ENCODE results near the gene AGTPBP1.

Gene AGTPBP1

DNA sequence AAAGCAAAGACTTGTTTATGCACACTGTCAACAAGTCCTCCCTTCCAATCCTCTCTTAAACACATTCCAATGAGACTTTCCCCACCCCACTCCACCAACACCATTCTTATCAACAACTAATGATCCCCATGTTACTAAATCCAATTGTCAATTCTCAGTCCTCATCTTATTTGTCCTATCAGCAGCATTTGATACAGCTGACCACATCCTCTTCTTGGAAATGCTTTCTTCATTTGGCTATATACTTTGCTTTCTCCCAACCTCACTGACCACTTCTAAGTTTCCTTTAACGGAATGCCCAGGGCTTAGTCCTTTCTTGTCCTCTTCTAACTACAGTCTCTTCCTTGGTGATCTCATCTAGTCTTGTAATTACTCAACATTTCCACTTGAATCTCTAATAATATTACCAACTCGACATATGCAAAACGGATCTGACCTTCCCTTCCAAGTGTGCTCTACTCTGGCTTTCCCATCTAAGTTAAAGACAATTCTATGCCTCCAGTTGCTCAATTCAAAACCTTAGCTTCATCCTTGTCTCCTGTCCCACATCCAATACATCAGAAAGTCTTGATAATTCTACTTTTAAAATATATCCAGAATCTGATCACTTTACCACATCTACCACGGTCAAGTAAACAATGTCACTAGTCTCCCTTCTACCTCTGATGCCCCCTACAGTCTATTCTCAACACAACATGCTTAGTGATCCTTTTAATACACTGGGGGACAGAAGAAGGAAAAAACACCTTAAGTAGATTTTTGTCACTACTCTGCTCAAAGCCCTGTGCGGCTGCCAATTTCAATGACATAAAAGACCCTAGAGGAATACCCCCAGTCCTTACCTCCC lies 25.5 kb downstream of the AGTPBP1 start:
- no peak for DNase-seq

DNA sequence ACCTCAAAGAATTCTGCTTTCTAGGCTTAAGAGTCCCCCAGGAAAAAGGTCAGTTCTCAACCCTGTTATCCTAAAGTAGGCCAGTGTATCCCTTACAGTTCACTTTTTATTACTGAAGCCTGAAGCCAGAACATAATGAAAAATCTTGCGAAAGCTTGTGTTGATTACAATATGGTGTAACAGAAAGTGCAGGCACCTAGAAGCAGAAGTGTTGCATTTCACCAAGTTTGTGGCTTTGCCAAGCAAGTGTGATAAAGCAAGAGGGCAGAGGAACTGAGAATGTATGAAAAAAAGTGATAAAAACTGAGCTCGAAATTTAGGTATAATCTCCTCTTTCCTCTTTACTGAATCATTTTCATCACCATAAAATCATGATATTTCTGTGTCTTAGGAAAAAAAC lies 26.2 kb downstream of the AGTPBP1 start:
- DNase-seq, result no peak

- DNase-seq, result no peak
Observed at GRCh38 chr9:85713897-85714296, 27.9 kb downstream of the AGTPBP1 start.

- no peak for DNase-seq
Observed at GRCh38 chr9:85704744-85705143, 37.0 kb downstream of the AGTPBP1 start.

GRCh38 chr9:85703398-85703797 lies 38.4 kb downstream of the AGTPBP1 start:
- DNase-seq, result peak; percentile 27

DNA sequence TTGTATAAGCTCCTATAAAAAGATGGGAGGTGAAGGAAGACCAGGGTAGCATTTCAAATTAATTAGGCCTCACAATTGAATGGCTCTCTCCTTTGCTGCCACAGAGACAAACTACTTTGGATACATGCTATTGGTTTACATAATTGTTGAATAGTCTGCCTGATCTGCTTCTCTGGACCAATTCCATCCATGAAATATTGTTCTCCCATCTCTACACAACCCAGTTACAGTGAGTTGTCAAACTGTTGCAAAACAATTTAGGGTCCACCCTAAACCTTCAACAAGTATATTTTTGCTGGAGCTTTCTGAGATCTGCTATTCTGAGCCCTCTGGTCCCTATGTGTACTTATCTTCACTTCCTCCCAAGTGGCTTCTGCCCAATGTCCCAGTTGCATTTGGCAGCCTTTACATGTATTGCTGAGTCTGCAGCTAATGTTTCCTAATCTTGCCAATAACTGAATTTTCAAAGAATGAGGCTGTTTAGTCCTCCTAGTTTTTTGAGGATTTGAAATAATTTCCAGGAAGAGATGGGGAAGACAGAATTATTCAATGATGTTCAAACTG lies 38.9 kb downstream of the AGTPBP1 start:
- no peak for DNase-seq

DNA sequence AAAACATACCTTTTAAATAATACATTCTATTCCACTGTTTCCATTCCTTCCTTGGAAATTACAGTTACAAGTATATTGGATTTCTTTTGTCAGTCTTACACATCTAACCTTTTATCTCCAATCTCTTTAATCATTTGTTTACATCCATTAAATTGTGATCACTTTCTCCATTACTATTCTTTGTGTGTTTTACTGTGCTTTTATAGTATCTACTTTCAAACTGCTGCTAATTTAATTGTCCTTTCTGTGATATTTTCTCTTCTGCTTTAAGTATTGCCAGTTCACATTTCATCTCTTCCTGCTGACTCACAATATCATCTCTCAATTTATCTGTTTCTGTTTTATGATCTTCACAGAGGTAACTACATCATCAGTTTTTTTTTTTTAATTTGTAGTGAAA lies 39.6 kb downstream of the AGTPBP1 start:
- DNase-seq, result no peak

DNA sequence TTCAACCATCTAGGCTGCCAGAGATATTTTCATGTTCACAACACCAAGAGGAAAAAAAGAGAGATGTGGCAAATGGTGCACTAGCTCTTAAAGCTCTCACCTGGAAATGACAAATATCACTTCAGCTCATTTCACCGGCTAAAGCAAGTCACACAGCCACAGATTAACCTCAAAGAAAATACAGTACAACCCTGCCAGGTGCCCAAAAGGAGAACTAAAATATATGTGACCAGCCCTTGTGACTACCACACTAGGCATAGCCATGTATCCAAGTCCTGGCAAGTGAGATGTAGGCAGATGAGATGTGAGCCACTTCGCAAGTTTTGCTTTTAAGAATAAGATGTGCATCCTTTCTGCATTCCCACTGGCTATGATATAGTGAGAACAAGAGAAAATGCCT lies 41.4 kb downstream of the AGTPBP1 start:
- DNase-seq, result no peak

GRCh38 chr9:85688361-85688760 lies 53.4 kb downstream of the AGTPBP1 start:
- DNase-seq, result no peak

DNA sequence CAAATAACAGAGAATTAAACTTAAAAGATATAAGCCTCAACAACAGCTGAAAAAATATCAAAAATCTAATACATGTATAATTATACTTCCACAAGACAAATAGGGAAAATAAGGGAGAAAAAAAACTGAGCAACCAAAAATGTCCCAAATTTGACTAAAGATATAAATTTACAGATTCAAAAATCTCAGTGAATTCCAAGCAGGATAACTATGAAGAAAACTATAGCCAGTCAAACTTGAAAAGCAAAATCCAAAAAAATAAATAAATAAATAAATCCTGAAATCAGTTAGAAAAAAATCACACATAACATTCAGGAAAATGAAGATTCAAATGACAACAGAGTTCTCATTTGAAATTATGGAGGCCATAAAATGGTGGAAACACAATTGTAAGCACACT lies 56.7 kb downstream of the AGTPBP1 start:
- DNase-seq, result no peak

DNA sequence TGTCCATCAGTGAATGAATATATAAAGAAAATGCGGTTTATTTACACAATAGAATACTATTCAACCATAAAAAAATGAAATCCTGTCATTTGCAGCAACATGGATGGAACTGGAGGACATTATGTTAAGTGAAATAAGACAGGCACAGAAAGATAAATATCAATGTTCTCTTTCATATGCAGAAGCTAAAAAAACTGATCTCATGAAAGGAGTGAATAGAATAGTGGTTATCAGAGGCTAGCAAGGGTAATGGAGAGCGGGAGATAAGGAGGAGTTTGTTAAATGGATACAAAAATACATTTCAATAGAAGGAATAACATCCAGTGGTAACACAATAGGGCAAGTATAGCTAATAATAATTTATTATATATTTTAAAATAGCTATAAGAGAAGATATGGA lies 65.0 kb downstream of the AGTPBP1 start:
- DNase-seq, result no peak

DNA sequence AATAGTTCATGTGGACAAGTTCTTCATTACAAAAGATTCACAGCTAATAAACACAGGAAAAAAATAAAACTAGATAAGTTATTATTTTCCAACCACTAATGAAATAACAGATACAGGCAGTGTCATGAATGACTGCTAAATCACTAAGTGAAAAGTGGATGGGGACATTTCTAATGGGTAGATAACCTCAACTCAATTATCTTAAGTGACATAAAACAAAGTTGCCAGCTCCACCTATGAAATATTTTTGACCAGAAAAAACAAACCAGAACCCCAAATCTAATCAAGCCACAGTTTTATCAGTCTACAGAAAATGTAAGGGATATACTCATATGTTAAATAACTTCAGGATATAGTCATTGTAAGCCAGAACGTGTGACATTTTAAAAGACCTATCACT lies 74.4 kb downstream of the AGTPBP1 start:
- DNase-seq, result no peak

- DNase-seq, result no peak
Observed at GRCh38 chr9:85666086-85666485, 75.7 kb downstream of the AGTPBP1 start.

- DNase-seq, result no peak
Observed at GRCh38 chr9:85662573-85662972, 79.2 kb downstream of the AGTPBP1 start.

- no peak for DNase-seq
Observed at GRCh38 chr9:85658716-85659115, 83.0 kb downstream of the AGTPBP1 start.

- DNase-seq, result no peak
Observed at GRCh38 chr9:85653153-85653552, 88.6 kb downstream of the AGTPBP1 start.

DNA sequence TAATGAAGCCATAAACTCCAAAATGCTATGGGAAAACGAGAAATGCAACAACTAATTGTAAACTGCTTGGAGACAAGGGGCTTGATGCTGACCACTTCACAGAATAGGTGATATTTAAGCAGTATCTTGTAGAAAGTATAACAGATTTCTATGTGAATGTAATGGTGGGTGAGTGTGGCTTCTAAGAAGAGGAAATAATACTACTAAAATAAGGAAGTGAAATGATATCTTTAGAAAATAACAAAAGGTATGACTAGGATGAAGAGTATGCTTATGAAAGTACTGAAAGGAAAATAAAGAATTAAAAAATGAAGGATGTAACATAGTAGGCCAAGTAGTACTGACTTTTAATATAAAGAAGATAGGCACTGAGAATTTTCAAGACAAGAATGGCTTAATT lies 94.2 kb downstream of the AGTPBP1 start:
- no peak for DNase-seq

- no peak for DNase-seq
Observed at GRCh38 chr9:85645909-85646627, 95.7 kb downstream of the AGTPBP1 start.

- no peak for DNase-seq
Observed at GRCh38 chr9:85640425-85640824, 101.3 kb downstream of the AGTPBP1 start.

DNA sequence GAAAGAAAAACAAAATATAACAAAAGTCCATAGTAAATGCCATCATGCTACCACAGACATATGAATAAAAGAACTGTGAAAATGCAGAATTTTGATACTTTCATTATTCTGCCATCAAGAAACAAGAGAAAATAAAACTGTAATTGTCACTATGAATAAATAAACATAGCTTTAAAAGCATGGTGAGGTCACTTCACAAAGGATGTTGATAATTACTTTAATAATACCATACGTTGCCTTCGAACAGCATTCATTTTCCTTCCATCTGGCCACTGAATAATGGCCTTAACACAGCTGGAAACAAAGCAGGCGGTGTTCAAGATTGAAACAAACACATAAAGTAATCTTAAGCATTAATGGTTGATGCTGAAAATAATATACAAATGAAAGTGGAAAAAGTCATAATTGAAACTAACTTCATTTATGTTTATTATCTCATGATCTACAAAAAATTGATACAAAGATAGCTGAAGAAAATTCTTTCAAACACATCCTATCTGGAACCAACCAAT lies 102.0 kb downstream of the AGTPBP1 start:
- no peak for DNase-seq

- DNase-seq, result no peak
Observed at GRCh38 chr9:85631809-85632208, 109.9 kb downstream of the AGTPBP1 start.

- no peak for DNase-seq
Observed at GRCh38 chr9:85630676-85631075, 111.1 kb downstream of the AGTPBP1 start.

- no peak for DNase-seq
Observed at GRCh38 chr9:85617141-85617670, 124.5 kb downstream of the AGTPBP1 start.

GRCh38 chr9:85615792-85616191 lies 126.0 kb downstream of the AGTPBP1 start:
- no peak for DNase-seq
